SK-N-SH treated with all-trans-retinoic acid at 6 μM for 48 hours (cell line): ENCODE measurements around the gene AGPAT4.

Experiments
- ATAC-seq: fragments of 200-7000 bp; cut with Tn5 transposase; 3 replicates; pipeline ENCODE4 v1.9.1; 2020; ENCODE audit warnings: mild to moderate bottlenecking, moderate library complexity
- ARNTL ChIP-seq: fragments of 450-650 bp; formaldehyde crosslinking; IDR thresholded peaks from 2 replicates; pipeline ENCODE4 v1.5.0; 2020; ENCODE audit warnings: low read depth, mild to moderate bottlenecking, moderate library complexity, borderline replicate concordance
- BACH2 ChIP-seq: fragments of 250-450 bp; sonication (Bioruptor Pico); IDR thresholded peaks from 2 replicates; pipeline ENCODE4 v1.9.0; 2021; ENCODE audit warnings: mild to moderate bottlenecking, borderline replicate concordance
- CREB5 ChIP-seq: fragments of 250-450 bp; sonication (Bioruptor Pico); IDR thresholded peaks from 2 replicates; pipeline ENCODE4 v1.5.1; 2020; ENCODE audit warnings: low read depth, mild to moderate bottlenecking, moderate library complexity
- CSDC2 ChIP-seq: fragments of 250-450 bp; sonication (Bioruptor Pico); IDR thresholded peaks from 2 replicates; pipeline ENCODE4 v1.5.0; 2020; ENCODE audit warnings: mild to moderate bottlenecking, moderate library complexity
- CSRNP3 ChIP-seq: fragments of 250-450 bp; sonication (Bioruptor Pico); IDR thresholded peaks from 2 replicates; pipeline ENCODE4 v1.5.1; 2021; ENCODE audit warnings: mild to moderate bottlenecking, moderate library complexity
- ESRRG ChIP-seq: fragments of 250-450 bp; sonication (Bioruptor Pico); IDR thresholded peaks from 2 replicates; pipeline ENCODE4 v1.6.1; 2021; ENCODE audit warnings: mild to moderate bottlenecking
- GLIS3 ChIP-seq: fragments of 250-450 bp; sonication (Bioruptor Pico); IDR thresholded peaks from 2 replicates; pipeline ENCODE4 v1.5.0; 2020; ENCODE audit warnings: mild to moderate bottlenecking, moderate library complexity
- ISL1 ChIP-seq: fragments of 250-450 bp; sonication (Bioruptor Pico); IDR thresholded peaks from 2 replicates; pipeline ENCODE4 v2.1.2; 2022; ENCODE audit warnings: mild to moderate bottlenecking, moderate library complexity
- OSR1 ChIP-seq: fragments of 250-450 bp; sonication (Bioruptor Pico); IDR thresholded peaks from 2 replicates; pipeline ENCODE4 v1.8.0; 2022; ENCODE audit warnings: moderate library complexity, mild to moderate bottlenecking, inconsistent platforms
- PATZ1 ChIP-seq: fragments of 250-450 bp; sonication (Bioruptor Pico); IDR thresholded peaks from 2 replicates; pipeline ENCODE4 v1.8.0; 2020; ENCODE audit warnings: mild to moderate bottlenecking, moderate library complexity, borderline replicate concordance
- POU6F1 ChIP-seq: fragments of 250-450 bp; sonication (Bioruptor Pico); IDR thresholded peaks from 2 replicates; pipeline ENCODE4 v1.8.0; 2021; ENCODE audit warnings: low read depth, mild to moderate bottlenecking, moderate library complexity, borderline replicate concordance
- PPARA ChIP-seq: fragments of 250-450 bp; sonication (Bioruptor Pico); IDR thresholded peaks from 2 replicates; pipeline ENCODE4 v1.5.0; 2020; ENCODE audit warnings: mild to moderate bottlenecking, borderline replicate concordance
- RARB ChIP-seq: fragments of 250-450 bp; sonication (Bioruptor Pico); IDR thresholded peaks from 2 replicates; pipeline ENCODE4 v1.8.0; 2021; ENCODE audit warnings: mild to moderate bottlenecking, moderate library complexity
- SNAI2 ChIP-seq: fragments of 250-450 bp; sonication (Bioruptor Pico); IDR thresholded peaks from 2 replicates; pipeline ENCODE4 v1.5.0; 2020; ENCODE audit warnings: mild to moderate bottlenecking, moderate library complexity
- TCF4 ChIP-seq: fragments of 250-450 bp; sonication (Bioruptor Pico); IDR thresholded peaks from 2 replicates; pipeline ENCODE4 v1.8.0; 2021; ENCODE audit warnings: mild to moderate bottlenecking, moderate library complexity, borderline replicate concordance
- TOX ChIP-seq: fragments of 250-450 bp; sonication (Bioruptor Pico); IDR thresholded peaks from 2 replicates; pipeline ENCODE4 v1.8.0; 2021; ENCODE audit warnings: mild to moderate bottlenecking, moderate library complexity, borderline replicate concordance
- TSHZ2 ChIP-seq: fragments of 250-450 bp; sonication (Bioruptor Pico); IDR thresholded peaks from 2 replicates; pipeline ENCODE4 v1.5.0; 2020; ENCODE audit warnings: mild to moderate bottlenecking, moderate library complexity
- ZC3H10 ChIP-seq: fragments of 250-450 bp; sonication (Bioruptor Pico); IDR thresholded peaks from 2 replicates; pipeline ENCODE4 v1.5.1; 2021; ENCODE audit warnings: mild to moderate bottlenecking, moderate library complexity
- ZFP3 ChIP-seq: fragments of 250-450 bp; sonication (Bioruptor Pico); IDR thresholded peaks from 2 replicates; pipeline ENCODE4 v1.5.0; 2020; ENCODE audit warnings: mild to moderate bottlenecking, moderate library complexity
- ZFP30 ChIP-seq: fragments of 450-650 bp; formaldehyde crosslinking; IDR thresholded peaks from 2 replicates; pipeline ENCODE4 v1.5.0; 2022; ENCODE audit warnings: mild to moderate bottlenecking, moderate library complexity
- ZNF565 ChIP-seq: fragments of 450-650 bp; formaldehyde crosslinking; conservative IDR thresholded peaks from 2 replicates; pipeline ENCODE4 v1.5.0; 2020; ENCODE audit warnings: low read depth, mild to moderate bottlenecking, moderate library complexity
- ZNF70 ChIP-seq: fragments of 450-650 bp; formaldehyde crosslinking; IDR thresholded peaks from 2 replicates; pipeline ENCODE4 v1.5.0; 2020; ENCODE audit warnings: mild to moderate bottlenecking, moderate library complexity
- ZNF8 ChIP-seq: fragments of 450-650 bp; formaldehyde crosslinking; IDR thresholded peaks from 2 replicates; pipeline ENCODE4 v1.5.0; 2020; ENCODE audit warnings: mild to moderate bottlenecking, moderate library complexity

Gene AGPAT4

GRCh38 chr6:161269310-161269709 is 4.6 kb downstream of the AGPAT4 start:
- TF ChIP-seq OSR1 (CRISPR knock-in tag) (no peak), RARB (CRISPR knock-in tag) (no peak), PPARA (no peak), SNAI2 (CRISPR knock-in tag) (no peak), ZC3H10 (CRISPR knock-in tag) (no peak), PATZ1 (CRISPR knock-in tag) (no peak), ESRRG (CRISPR knock-in tag) (no peak), ZNF70 (CRISPR knock-in tag) (no peak), TCF4 (CRISPR knock-in tag) (no peak), GLIS3 (CRISPR knock-in tag) (no peak), ZNF8 (CRISPR knock-in tag) (no peak), POU6F1 (CRISPR knock-in tag) (no peak), TOX (CRISPR knock-in tag) (no peak), CSRNP3 (CRISPR knock-in tag) (no peak), CSDC2 (CRISPR knock-in tag) (no peak), ZNF565 (CRISPR knock-in tag) (no peak), ARNTL (CRISPR knock-in tag) (no peak), ZFP3 (no peak), ZFP30 (no peak), CREB5 (CRISPR knock-in tag) (no peak)
- TF ChIP-seq, all 23 proteins: peak for 0

GRCh38 chr6:161268531-161269210 is 5.2 kb downstream of the AGPAT4 start:
- ATAC-seq: no peak
- no peak for TF ChIP-seq ARNTL (CRISPR knock-in tag)
- no peak for TF ChIP-seq SNAI2 (CRISPR knock-in tag)
- TF ChIP-seq TOX (CRISPR knock-in tag): no peak
- TF ChIP-seq PATZ1 (CRISPR knock-in tag): no peak
- TF ChIP-seq TSHZ2 (CRISPR knock-in tag): no peak
- no peak for TF ChIP-seq GLIS3 (CRISPR knock-in tag)
- TF ChIP-seq TCF4 (CRISPR knock-in tag): no peak
- TF ChIP-seq ISL1: no peak
- no peak for TF ChIP-seq ZFP3
- TF ChIP-seq CREB5 (CRISPR knock-in tag): no peak
- no peak for TF ChIP-seq BACH2 (CRISPR knock-in tag)
- no peak for TF ChIP-seq OSR1 (CRISPR knock-in tag)
- no peak for TF ChIP-seq CSRNP3 (CRISPR knock-in tag)
- TF ChIP-seq POU6F1 (CRISPR knock-in tag): no peak
- TF ChIP-seq ZC3H10 (CRISPR knock-in tag): no peak

More at GRCh38 chr6:161269310-161269709, 4.6 kb downstream of the AGPAT4 start:
- ATAC-seq: no peak
